HG03442 (cell line): ENCODE data around the gene CNKSR3.

Source experiments
- ATAC-seq: cut with Tn5 transposase; IDR thresholded peaks from one replicate; pipeline ENCODE4 v1.9.1; 2021; ENCODE audit warnings: mild to moderate bottlenecking, moderate library complexity; ENCODE audit not compliant: unreplicated experiment

The CNKSR3 gene

GRCh38 chr6:154356690-154357089 lies 153.8 kb downstream of the CNKSR3 start, which contains the start of gene IPCEF1:
TSS of gene IPCEF1 (minus strand) at chr6:154356803. CDS start at chr6:154265947, 90,856 bp downstream.
- ATAC-seq: no peak

- no peak for ATAC-seq
Observed at GRCh38 chr6:154356113-154356512, 154.4 kb downstream of the CNKSR3 start.

- no peak for ATAC-seq
Observed at GRCh38 chr6:154354265-154354777, 156.2 kb downstream of the CNKSR3 start.

- no peak for ATAC-seq
Observed at GRCh38 chr6:154353626-154354025, 156.9 kb downstream of the CNKSR3 start.

GRCh38 chr6:154352898-154353585 lies 157.4 kb downstream of the CNKSR3 start:
- ATAC-seq: peak; percentile 63

GRCh38 chr6:154350293-154350692 lies 160.2 kb downstream of the CNKSR3 start:
- ATAC-seq: no peak

- ATAC-seq: no peak
Observed at GRCh38 chr6:154347981-154348380, 162.5 kb downstream of the CNKSR3 start.

GRCh38 chr6:154345811-154346210 lies 164.7 kb downstream of the CNKSR3 start:
- ATAC-seq: no peak

GRCh38 chr6:154343473-154344308 lies 166.8 kb downstream of the CNKSR3 start:
- no peak for ATAC-seq

GRCh38 chr6:154341871-154342270 lies 168.6 kb downstream of the CNKSR3 start:
- ATAC-seq: no peak

- ATAC-seq: no peak
Observed at GRCh38 chr6:154341336-154341735, 169.1 kb downstream of the CNKSR3 start.
